GM06990 (cell line): Measurements from ENCODE around the gene LMTK2.

Source experiments
- DNase-seq: peaks from one replicate; pipeline ENCODE4 v3.0.0-alpha.2; 2011; ENCODE audit not compliant: insufficient read length; ENCODE audit errors: extremely low read depth
- H3K27me3 ChIP-seq: replicated peaks from 2 replicates; pipeline ENCODE4 v1.6.0; 2011; ENCODE audit warnings: low read length; ENCODE audit not compliant: control insufficient read depth, insufficient read depth
- H3K36me3 ChIP-seq: 2 replicates; pipeline ENCODE4 v1.5.1; 2011; ENCODE audit warnings: low read length; ENCODE audit not compliant: control insufficient read depth, insufficient read depth
- H3K4me3 ChIP-seq: replicated peaks from 2 replicates; pipeline ENCODE4 v1.5.1; 2011; ENCODE audit warnings: low read depth, mild to moderate bottlenecking, control low read depth, low read length
- TF ChIP-seq, protein P1 (sequence below): IDR thresholded peaks from 2 replicates; pipeline ENCODE4 v1.5.1; 2011; ENCODE audit warnings: low read length, control low read depth, mild to moderate bottlenecking, inconsistent platforms; ENCODE audit not compliant: insufficient read depth, poor library complexity, severe bottlenecking

Gene LMTK2

DNA sequence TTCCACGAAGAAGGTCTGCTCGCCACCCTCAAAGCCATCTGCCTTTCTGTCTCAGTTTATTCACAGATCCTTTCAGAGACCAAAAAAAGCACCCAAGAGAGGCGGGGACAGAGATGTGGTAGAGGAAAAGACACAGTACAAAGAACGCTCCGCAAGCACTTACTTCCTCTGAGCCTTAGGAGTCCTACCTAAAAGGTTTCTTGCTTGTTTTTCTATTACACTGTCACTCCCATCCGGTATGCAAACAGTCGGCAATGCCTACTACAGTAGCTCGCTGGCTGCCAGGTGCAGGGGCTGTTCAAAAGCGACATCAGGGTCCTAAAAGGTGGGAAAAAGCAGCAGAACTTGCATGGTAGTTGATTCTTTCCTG is 144.6 kb downstream of the LMTK2 start:
- Histone ChIP-seq H3K4me3 (peak overlapping the region; percentile 79), H3K27me3 (no peaks in the 10 kb centered on the region), H3K36me3 (no peaks in the 10 kb centered on the region; the same call in 1 of the 2 replicates)
- no peak for DNase-seq
- TF ChIP-seq, protein P1, sequence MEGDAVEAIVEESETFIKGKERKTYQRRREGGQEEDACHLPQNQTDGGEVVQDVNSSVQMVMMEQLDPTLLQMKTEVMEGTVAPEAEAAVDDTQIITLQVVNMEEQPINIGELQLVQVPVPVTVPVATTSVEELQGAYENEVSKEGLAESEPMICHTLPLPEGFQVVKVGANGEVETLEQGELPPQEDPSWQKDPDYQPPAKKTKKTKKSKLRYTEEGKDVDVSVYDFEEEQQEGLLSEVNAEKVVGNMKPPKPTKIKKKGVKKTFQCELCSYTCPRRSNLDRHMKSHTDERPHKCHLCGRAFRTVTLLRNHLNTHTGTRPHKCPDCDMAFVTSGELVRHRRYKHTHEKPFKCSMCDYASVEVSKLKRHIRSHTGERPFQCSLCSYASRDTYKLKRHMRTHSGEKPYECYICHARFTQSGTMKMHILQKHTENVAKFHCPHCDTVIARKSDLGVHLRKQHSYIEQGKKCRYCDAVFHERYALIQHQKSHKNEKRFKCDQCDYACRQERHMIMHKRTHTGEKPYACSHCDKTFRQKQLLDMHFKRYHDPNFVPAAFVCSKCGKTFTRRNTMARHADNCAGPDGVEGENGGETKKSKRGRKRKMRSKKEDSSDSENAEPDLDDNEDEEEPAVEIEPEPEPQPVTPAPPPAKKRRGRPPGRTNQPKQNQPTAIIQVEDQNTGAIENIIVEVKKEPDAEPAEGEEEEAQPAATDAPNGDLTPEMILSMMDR = no peak

DNA sequence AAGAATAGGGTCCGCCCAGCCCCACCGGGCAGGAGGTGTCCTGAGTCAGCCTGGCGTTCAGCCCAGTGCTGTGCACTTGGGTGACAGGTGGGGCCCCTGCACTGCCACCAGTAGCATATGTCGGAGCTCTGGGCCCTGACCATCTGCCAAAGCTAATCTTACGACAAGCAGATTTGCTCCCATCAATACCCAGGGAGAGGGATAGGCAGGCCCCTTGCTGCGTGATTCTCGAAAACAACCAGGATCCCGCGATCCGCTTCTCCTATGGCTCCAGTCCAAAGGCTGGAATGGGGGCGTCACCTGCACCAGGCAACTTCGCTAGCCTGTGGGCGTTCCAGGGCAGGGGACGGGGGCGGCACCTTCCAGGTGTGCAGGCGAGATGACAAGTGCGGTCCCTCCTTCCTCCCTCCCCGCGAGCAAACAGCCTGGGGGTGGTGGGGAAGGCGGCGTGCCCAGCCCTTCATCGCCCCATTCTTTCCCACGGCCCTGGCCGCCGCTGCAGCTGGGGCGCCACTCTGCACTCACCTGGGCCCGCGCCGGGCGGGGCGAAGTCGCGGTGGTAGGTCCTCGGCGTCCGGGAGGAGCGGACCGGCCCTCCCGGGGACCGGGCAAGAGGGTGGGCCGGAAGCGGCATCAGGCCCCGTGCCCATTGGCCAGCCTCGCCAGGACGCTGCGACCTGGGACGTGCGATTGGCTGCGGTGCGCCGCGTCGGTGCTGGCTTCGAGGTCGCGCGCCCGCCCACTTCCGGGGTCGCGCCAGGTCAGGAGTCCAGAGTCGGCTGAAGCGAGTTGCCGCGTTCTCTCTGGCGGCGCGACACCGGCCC is 145.2 kb downstream of the LMTK2 start, which contains the start of gene TECPR1:
Gene TECPR1, minus strand, starts transcription at position 632 of the 824 bp plus-strand sequence. CDS start 6,086 bp downstream, outside the sequence.
- TF ChIP-seq, protein P1 = no peak
- peak within 1 kb of the TSS; percentile 79 for H3K4me3 ChIP-seq
- DNase-seq = peak; percentile 94
- no peaks in the 10 kb centered on the region; the same call in 1 of the 2 replicates for H3K36me3 ChIP-seq
- H3K27me3 ChIP-seq = no peaks in the 10 kb centered on the region

- Histone ChIP-seq H3K27me3 (no peaks in the 10 kb centered on the region), H3K4me3 (peak overlapping the region; percentile 79), H3K36me3 (peaks cover 1% of the 10 kb centered on the region; the same call in 1 of the 2 replicates)
- TF ChIP-seq, protein P1 = no peak
- no peak for DNase-seq
Observed at GRCh38 chr7:98252425-98253054, 145.9 kb downstream of the LMTK2 start.

DNA sequence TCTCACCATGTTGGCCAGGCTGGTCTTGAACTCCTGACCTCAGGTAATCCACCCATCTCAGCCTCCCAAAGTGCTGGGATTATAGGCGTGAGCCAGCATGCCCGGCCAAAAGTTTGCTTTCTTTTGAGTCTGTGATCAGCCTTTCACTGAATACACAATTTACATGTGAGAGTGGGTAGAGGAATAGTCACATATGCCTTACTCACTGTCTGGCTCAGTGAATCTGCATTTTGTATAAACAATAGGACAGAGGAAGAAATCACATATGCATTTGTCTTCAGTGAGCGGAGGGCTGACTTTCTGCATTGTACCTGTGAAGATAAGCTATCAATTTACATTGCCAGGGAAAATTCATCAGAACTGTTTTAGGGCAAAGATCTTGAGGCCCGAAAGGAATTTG is 147.9 kb downstream of the LMTK2 start:
- no peak for DNase-seq
- Histone ChIP-seq H3K27me3 (no peaks in the 10 kb centered on the region), H3K4me3 (no peak overlapping the region), H3K36me3 (peaks cover 1% of the 10 kb centered on the region)
- TF ChIP-seq, protein P1 = no peak

DNA sequence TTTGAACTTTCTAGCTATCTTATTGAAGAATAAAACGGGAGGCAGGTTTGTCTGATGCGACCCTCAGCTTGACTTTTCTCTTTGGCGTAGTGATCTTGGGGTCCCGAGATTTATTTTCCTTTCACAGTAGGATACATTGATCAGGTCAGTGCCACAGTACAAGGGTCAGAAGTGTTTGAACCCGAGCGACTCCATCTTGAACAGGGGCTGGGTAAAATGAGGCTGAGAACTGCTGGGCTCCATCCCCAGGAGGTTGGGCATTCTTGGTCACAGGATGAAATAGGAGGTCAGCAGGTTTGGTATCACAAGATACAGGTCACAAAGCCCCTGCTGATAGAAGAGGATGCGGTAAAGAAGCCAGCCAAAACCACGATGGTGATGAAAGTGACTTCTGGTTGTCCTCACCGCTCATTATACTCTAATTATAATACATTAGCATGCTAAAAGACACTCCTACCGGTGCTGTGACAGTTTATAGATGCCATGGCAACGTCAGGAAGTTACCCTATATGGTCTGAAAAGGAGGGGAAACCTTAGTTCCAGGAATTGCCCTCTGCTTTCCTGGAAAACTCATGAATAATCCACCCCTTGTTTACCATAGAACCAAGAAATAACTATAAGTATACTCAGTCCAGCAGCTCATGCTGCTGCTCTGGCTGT is 148.4 kb downstream of the LMTK2 start:
- DNase-seq = no peak
- no peak overlapping the region for H3K4me3 ChIP-seq
- TF ChIP-seq, protein P1 = no peak
- no peaks in the 10 kb centered on the region for H3K27me3 ChIP-seq
- peaks cover 2% of the 10 kb centered on the region for H3K36me3 ChIP-seq
